GM10847 (cell line): ENCODE results near the gene RPTOR.

Experiments used
- POLR2A ChIP-seq: IDR thresholded peaks from 2 replicates; pipeline ENCODE4 v1.6.1; 2011; ENCODE audit not compliant: insufficient read length; ENCODE audit errors: extremely low read depth

Gene RPTOR

GRCh38 chr17:80908211-80908610 is 363.6 kb downstream of the RPTOR start:
- TF ChIP-seq POLR2A, result no peak

- no peak for TF ChIP-seq POLR2A
Observed at GRCh38 chr17:80908776-80909175, 364.1 kb downstream of the RPTOR start.

GRCh38 chr17:80909635-80910034 is 365.0 kb downstream of the RPTOR start:
- TF ChIP-seq POLR2A, result no peak

DNA sequence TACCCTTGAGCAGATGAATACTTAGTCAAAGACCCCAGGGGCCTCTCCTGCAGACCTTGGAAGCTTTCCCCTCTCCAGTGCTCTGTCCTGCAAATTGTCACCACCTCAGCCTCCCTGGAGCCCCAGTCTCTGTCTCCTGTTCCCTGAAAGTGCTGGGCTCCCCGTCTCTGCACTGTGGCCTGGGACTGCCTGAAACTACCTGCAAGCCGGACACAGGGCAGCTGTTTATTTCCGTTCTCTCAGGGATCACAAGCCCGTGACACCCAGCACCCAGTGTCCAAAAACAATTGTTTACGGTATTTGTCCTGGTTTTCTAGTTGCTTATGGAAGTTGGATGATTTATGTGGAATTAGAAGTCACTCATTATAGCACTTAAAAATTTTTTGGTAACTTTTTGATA is 365.4 kb downstream of the RPTOR start:
- no peak for TF ChIP-seq POLR2A

DNA sequence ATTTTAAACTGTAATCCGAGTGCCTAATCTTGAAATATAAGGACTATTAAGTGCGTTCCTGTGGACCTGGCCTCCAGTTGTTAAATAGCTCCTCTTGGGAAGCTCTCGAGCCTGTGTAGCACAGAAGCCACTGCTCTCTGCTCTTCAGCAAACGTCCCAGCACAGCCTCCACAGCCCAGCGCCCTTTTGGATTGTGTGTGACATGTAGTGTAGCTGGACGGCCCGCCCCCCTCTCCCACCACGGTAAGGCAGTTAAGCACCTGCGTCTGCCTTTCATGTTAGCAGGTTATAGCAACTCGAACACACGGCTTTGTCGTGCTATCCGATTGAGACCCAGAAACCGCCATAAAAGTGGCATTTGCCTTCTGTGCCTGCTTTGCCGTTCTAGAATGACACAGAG is 367.8 kb downstream of the RPTOR start:
- TF ChIP-seq POLR2A, result no peak

DNA sequence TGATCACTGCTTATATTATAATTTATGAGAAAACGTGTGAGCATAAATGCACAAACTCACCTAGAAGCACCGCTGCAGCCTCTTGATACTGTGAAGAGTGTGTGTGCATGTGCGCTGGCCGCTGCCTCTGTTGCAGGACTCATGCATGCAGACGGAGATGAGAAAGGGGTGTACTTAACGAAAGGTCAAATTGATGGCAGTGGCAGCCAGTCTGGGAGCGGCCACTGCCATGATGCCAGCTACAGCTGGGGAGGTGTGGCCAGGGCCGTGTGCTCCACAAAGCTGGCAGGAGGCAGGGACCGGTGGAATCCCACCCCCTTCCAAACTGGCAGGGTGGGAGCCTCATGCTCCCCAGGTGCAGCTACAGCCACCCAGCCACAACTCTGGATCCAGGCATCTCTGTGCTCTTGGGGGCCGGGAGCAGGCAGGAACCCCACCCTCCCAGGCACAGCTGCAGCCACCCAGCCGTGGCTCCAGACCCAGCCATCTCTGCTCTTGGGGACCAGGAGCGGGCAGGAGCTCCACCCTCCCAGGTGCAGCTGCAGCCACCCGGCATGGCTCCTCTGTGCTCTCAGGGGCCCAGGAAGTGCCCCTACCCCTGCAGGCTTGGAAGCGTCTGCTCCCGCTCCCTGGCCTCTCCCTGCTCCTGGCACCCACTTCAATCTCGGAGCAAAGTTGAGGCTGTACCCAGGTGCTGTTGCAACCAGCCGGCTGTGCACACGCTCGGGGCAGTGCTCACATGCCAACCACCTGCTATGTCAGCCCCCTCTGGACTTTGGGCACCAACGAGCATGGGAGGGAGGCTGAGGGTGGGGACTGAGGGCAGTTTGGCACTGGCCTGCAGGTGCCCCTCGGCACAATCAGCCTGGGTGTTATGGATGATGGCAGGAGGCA is 369.5 kb downstream of the RPTOR start:
- TF ChIP-seq POLR2A, result no peak

GRCh38 chr17:80916246-80916645 is 371.6 kb downstream of the RPTOR start:
- TF ChIP-seq POLR2A, result no peak

- no peak for TF ChIP-seq POLR2A
Observed at GRCh38 chr17:80917716-80918560, 373.3 kb downstream of the RPTOR start.

DNA sequence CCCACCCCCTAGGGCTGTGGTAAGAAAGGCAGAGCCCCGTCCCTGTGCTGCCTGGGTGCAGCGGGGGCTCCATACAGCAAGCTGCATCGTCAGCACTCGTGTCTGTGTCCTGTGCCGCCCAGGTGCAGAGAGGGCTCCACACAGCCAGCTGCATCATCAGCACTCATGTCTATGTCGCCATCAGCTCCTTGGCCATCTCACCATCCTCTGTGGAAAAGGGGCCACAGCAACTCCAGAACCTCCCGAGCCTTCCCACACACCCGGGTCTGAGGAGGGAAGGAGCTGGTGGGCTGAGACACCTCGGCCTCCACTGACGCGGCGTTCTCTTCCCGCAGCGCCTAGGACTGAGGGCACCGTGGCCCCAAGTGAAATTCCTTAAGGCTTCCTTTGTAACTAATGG is 374.1 kb downstream of the RPTOR start:
- TF ChIP-seq POLR2A, result no peak

DNA sequence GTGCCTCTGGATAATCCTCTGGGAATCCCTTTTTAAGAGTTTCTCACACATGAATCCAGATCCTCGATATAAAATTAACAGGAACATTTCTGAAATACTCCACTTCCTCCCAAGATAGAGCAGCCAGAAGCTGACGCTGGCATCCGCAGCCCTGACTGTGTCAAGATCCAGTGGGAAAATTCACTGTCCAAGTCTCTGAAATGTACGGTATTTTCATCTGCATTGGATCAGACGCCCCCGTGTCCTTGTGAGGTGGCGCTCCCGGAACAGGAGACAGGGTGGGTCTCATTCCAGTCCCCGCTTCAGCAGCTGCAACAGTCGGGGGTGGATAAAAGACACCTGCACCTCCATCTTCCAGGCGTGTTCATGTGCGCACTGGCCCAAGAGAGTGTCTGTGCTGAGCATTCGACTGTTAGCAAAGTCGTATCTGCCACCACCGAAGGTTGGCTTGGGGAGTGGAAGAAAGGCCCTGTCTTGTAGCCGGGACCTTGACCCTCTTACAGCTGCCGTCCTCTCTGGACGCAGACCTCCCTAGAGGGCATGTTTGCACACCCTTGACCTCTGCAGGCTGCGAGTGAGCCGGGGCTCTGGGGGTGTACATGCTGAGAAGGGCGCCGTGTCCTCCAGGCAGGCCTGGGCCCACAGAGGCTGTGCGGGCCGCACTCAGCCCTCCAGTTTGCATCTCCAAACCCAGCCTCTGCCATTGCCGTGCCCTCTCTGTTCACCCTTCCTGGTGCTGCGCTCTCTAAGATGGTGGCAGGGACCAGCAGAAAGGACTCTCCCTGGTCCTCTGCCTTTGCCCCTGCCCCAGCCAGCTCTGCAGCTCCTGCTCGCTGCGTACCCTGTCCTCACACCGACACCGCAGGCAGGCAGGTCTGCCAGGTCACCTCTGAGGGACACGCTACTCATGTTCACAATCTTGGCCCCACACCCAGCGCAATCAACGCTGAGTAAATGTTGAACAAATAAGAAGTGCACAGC is 375.0 kb downstream of the RPTOR start:
- no peak for TF ChIP-seq POLR2A

DNA sequence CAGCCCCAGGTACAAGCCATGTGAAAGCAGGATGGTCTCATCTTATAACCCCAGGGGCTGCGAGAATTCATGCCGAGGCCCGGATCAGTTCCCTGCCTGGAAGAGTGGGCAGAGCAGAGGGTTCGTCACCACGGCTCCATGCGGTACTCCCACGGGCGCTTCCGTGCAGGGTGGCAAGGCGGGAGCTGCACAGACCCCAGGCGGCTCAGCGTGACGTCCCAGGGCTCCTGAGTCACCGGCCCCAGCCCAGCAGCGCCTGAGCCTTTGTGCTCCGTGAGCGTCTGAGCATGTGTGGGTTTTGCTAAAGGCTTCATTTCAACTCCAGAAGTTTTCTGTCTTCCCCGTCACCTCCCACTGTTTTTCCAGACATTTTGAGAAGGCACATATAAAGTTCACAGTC is 375.8 kb downstream of the RPTOR start:
- TF ChIP-seq POLR2A, result no peak

DNA sequence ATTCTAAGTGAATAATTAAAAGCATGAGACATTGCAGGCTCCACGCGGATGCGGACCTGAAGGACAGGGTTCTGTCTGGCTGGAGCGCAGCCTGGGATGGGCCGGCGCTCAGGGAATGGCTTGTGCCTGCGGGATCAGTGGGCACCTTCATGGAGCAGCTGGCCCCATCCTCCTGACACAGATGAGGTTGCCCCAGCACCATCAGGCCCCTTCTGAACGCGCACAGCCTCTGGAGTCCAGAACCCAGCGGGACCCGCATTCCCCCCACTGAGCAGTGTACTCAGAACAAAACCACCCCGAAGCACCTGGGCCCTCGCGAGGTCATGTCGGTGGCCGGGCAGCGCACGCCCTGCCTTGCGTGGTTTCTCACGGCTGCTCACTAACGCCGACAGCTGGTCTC is 376.5 kb downstream of the RPTOR start:
- no peak for TF ChIP-seq POLR2A

GRCh38 chr17:80921741-80922579 is 377.3 kb downstream of the RPTOR start:
- no peak for TF ChIP-seq POLR2A

DNA sequence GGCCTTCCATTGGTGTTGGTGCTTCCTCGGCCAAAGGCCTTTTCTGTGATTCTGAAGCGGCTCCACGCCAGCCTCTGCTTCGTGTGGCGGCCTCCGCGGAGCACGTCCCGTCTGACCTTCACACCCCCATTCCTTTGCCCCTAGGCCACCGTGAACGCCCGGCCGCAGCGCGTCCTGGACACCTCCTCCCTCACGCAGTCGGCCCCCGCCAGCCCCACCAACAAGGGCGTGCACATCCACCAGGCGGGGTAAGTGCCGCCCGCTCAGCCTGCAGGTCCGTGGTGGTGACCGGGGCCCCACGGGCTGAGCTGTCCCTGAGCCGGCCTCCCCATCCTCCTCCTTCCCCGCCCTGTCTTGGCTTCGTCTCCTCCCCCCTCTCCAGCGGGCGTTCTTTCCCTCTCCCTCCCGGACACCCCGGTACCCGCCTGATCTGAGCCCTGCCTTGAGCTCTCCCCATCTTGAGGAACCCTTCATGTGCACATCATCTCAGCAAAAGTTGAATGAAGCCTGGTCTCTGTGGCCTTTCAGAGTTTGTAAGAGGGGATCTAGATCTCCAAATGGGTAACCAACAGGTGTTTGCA is 378.0 kb downstream of the RPTOR start:
- TF ChIP-seq POLR2A, result no peak
